CD4-positive, alpha-beta T cell treated with Interleukin-6 for 4 hours (primary cell): ENCODE results near the gene RENBP.

Experiments
- DNase-seq: peaks from one replicate; pipeline ENCODE4 v3.0.0-alpha.2; 2020; ENCODE audit warnings: mixed read lengths

The RENBP gene

GRCh38 chrX:153970357-153971123 lies 26.1 kb upstream of the RENBP start:
- peak; percentile 54 for DNase-seq

GRCh38 chrX:153969904-153970356 lies 25.5 kb upstream of the RENBP start:
- DNase-seq = no peak

GRCh38 chrX:153969125-153969903 lies 24.9 kb upstream of the RENBP start:
- peak; percentile 13 for DNase-seq

DNA sequence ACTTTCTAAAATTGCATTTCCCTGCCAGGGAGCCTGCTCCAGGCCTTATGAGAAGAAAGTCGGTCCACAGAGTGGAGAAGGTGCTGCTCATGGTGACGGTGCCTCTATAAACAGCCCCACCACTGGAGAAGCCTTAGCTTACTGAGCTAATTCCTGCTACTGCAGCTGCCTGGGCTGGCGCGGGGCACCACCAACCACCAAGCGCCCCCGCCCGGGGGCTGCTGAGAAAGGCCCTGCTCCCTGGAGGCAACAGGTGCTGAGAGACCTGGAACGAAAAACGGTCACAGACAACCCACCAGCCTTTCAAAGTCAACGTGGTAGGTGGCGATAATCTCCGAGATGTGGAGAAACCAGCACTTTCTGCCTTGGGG lies 24.3 kb upstream of the RENBP start:
- peak; percentile 68 for DNase-seq

- peak; percentile 24 for DNase-seq
Observed at GRCh38 chrX:153968255-153968654, 23.8 kb upstream of the RENBP start.

DNA sequence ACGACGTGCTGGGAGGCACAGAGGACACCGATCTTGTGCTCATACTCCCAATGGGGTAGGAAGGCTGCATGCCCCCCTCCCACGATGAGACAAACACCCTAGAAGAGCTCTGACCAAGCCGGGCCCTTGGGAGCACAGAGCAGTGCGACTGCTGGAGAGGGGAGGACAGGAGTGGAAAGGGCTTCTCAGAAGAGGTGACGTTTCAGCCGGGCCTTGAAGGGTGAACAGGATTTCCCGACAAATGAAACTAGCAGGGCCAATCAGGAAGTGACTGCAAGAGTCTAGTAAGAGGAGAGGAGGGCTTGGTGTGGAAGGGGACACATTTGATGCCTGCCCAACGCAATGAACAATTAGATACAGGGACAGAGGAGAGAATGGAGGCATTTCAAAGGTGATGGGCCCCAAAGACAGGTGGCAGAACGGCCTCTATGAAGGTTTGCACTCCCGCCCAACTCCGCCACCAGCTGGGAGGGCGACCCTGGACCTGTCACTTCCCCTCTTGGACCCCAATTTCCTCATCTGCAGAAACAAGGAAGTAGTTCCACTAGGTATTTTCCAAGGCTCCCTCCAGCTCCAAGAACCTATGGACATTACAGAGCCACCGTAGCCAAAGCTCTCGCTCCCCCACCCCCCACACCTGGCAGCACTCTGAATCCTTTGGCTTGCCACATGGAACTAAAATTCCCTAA lies 23.2 kb upstream of the RENBP start:
- peak; percentile 53 for DNase-seq

GRCh38 chrX:153966841-153967535 lies 22.5 kb upstream of the RENBP start:
- no peak for DNase-seq

GRCh38 chrX:153966283-153966688 lies 21.8 kb upstream of the RENBP start:
- no peak for DNase-seq

DNA sequence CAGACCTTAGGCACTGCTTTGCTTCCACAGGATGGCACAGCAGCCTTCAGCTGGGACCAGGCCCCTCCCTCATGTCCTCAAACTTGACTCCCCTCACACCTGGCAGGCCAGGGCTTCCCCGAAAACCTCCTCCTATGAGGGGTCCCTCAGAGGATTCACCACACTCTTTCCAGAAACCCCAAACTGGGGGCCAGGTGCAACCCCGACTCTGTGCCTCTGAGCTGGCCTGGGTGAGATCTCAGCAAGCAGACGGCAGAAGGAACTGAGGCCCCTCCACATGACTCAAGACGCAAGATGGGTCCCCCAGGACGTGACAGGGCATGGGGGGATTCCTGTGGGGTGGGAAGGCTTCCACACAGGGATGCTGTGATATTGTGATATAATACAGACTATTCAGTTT lies 21.0 kb upstream of the RENBP start:
- DNase-seq = no peak

DNA sequence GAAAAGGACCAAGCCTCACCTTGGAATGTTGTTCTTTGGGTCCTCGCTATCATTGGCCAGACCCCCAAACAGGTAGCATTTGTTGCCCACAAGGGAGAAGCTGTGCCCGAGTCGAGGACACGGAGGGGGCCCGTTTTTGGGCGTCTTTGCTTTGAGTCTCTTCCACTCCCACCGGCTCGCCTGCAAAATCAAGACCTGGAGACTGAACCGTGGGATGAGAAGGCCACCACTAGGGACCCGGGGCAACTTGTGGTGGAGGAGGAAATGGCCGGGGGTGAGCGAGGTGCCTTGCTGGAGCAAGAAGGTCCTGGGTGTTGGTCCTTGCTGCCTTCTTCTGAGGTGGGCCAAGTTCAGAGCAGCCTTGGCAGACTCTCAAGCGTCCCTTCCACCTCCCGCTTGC lies 19.7 kb upstream of the RENBP start:
- no peak for DNase-seq

- DNase-seq = no peak
Observed at GRCh38 chrX:153963546-153963945, 19.1 kb upstream of the RENBP start.

- no peak for DNase-seq
Observed at GRCh38 chrX:153961292-153961691, 16.8 kb upstream of the RENBP start.

DNA sequence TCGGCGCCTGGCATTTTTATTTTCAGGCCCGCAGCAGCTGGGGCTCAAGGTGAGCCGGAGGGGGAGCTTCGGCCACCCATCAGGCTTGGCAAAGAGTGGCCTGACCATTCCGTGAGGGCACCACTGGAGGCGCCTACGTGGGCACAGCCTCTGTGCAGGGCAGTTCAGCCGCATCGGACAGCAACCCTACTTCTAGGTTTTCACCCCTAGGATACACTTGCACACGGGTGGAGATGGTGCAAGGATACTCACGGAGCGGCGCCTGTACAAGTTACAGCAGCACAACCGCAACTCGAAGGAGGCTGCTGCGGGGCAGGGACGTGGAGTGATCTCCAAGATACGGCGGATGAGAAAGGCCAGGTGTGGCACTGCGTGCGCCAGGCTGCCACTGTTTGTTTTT lies 16.3 kb upstream of the RENBP start:
- peak; percentile 1 for DNase-seq

DNA sequence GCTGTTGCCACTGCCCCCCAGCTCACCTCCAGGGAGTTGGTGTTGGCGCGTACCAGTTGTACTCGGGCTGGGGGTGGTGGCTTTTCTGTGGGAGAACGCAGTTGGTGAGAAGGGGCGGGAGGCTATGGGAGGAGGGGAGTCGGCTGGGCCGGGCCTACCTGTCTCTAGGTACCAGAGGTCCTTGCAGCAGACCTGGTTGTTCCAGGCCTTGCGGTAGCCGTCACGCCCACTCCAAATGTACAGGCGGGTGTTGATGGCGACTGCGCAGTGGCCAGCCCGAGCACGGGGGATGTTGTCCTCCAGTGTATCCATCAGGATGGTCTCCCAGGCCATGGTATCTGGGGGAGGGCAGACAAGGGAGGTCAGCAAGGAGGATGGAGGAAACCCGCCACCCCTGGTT lies 15.6 kb upstream of the RENBP start:
- no peak for DNase-seq

DNA sequence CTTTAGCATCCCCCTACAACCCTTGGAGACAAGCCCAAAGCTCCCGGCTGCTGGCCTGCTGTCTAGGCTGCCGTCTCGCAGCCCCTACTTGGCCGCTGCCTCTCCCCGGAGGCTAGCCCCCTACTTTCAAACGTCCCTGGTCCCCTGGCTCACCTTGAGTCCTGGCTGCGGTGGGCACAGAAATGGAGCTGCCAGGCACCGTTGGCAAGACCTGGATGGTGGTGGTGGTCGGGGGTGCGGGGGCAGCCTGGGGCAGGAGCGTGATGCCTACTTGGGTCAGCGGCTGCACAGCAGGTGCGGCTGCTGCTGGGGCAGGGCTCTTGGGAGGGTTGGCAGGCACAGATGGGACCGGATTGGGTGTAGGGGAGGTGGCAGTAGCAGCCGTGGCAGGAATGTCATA lies 15.2 kb upstream of the RENBP start:
- no peak for DNase-seq

DNA sequence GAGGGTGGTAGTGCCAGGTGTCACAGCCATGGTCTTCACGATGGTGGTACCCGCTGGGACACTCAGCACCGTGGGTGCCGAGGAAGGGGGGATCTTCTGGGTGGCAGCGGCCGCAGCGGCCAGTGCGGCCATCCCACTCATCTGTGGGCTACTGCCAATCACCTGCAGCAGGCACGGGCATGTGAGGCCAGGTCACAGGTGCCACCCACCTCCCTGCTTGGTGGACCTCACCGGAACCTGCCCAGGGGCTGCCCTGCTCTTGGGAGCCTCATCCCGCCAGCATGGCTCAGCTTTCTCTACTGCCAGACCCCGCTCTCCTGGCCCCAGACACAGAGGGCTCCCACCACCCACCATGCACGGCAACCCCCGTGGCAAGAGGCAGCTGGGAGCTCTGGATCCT lies 14.2 kb upstream of the RENBP start:
- no peak for DNase-seq

DNA sequence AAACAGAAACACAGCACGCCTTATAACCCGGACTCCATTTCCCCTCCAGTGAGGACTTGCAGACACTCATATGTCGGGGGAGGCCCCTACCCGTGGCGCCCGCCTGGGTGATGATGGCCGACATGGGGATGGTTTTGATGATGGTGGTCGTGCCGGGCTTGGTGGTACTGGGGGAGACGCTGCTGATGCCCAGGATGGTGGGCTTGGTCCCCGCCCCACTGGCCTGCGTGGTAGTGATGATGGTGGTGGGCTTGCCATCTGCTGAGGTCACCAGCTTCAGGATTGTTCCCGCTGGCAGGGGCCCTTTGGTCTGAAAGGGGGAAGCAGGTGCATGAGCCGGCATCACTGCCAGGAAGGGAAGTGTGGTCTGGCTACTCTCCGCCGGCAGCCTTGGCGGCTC lies 12.8 kb upstream of the RENBP start:
- peak; percentile 1 for DNase-seq

GRCh38 chrX:153956044-153956907 lies 11.8 kb upstream of the RENBP start:
- peak; percentile 1 for DNase-seq

GRCh38 chrX:153955228-153955732 lies 10.8 kb upstream of the RENBP start:
- DNase-seq = no peak

GRCh38 chrX:153954558-153955227 lies 10.2 kb upstream of the RENBP start:
- no peak for DNase-seq

- no peak for DNase-seq
Observed at GRCh38 chrX:153953892-153954557, 9.6 kb upstream of the RENBP start.
